WTC11 (cell line): ENCODE data around the gene INPP5A. TPM values are rescaled to one million over a fixed set of nuclear protein-coding genes. Genes with fewer than 3 reads are reported as not detected.

Experiments
- ATAC-seq: fragments of 200-7000 bp; cut with Tn5 transposase; 2 replicates; pipeline ENCODE4 v1.10.0; 2021; ENCODE audit warnings: mild to moderate bottlenecking, moderate library complexity
- CTCF ChIA-PET: fragments of 300-600 bp; sonication (Branson Sonifier 250); formaldehyde crosslinking; loops from one replicate; lab custom pipeline; 2021; ENCODE audit warnings: antibody characterized with exemption; lab: Charles Lee
- POLR2A ChIA-PET: fragments of 350-600 bp; sonication (Branson Sonifier 250); formaldehyde crosslinking; loops from one replicate; lab custom pipeline; 2021; ENCODE audit warnings: antibody characterized with exemption; lab: Charles Lee
- DNase-seq: peaks from one replicate; pipeline ENCODE4 v3.0.0; 2021; ENCODE audit warnings: low spot score
- H3K27ac Mint-ChIP-seq: 2 replicates; pipeline ENCODE4 v1.8.0; 2021; ENCODE audit warnings: mixed read lengths
- H3K27me3 Mint-ChIP-seq: 2 replicates; pipeline ENCODE4 v1.8.0; 2021; ENCODE audit warnings: low read depth, mild to moderate bottlenecking, moderate library complexity, mixed read lengths
- H3K36me3 Mint-ChIP-seq: 2 replicates; pipeline ENCODE4 v1.8.0; 2021; ENCODE audit warnings: mixed read lengths
- H3K4me1 Mint-ChIP-seq: 2 replicates; pipeline ENCODE4 v1.8.0; 2022; ENCODE audit warnings: mixed read lengths
- H3K4me3 Mint-ChIP-seq: 2 replicates; pipeline ENCODE4 v1.8.0; 2021; ENCODE audit warnings: mild to moderate bottlenecking, moderate library complexity, mixed read lengths
- H3K9me3 Mint-ChIP-seq: 2 replicates; pipeline ENCODE4 v1.8.0; 2021; ENCODE audit warnings: mixed read lengths
- ATF1 ChIP-seq: sonication (generic); formaldehyde crosslinking; IDR thresholded peaks from 2 replicates; pipeline ENCODE4 v1.8.1; 2023; ENCODE audit warnings: mild to moderate bottlenecking, moderate library complexity, missing genetic modification reagents
- ATF3 ChIP-seq: sonication (generic); formaldehyde crosslinking; conservative IDR thresholded peaks from 2 replicates; pipeline ENCODE4 v1.8.1; 2022; ENCODE audit warnings: mild to moderate bottlenecking, missing genetic modification reagents
- CBFB ChIP-seq: sonication (generic); formaldehyde crosslinking; IDR thresholded peaks from 2 replicates; pipeline ENCODE4 v1.8.1; 2022; ENCODE audit warnings: mild to moderate bottlenecking, low read depth, missing genetic modification reagents
- CREB1 ChIP-seq: sonication (generic); formaldehyde crosslinking; IDR thresholded peaks from 2 replicates; pipeline ENCODE4 v1.8.0; 2023; ENCODE audit warnings: mild to moderate bottlenecking, missing genetic modification reagents
- ETV6 ChIP-seq: sonication (generic); formaldehyde crosslinking; IDR thresholded peaks from 2 replicates; pipeline ENCODE4 v1.8.1; 2022; ENCODE audit warnings: mild to moderate bottlenecking, missing genetic modification reagents
- HMGA2 ChIP-seq: fragments of 250-450 bp; sonication (Bioruptor Pico); IDR thresholded peaks from 2 replicates; pipeline ENCODE4 v1.4.0; 2021; ENCODE audit warnings: mild to moderate bottlenecking, moderate library complexity
- NFE2L1 ChIP-seq: sonication (generic); formaldehyde crosslinking; IDR thresholded peaks from 2 replicates; pipeline ENCODE4 v1.8.1; 2023; ENCODE audit warnings: missing genetic modification reagents
- NR1H2 ChIP-seq: sonication (generic); formaldehyde crosslinking; IDR thresholded peaks from 2 replicates; pipeline ENCODE4 v1.9.0; 2021; ENCODE audit warnings: mild to moderate bottlenecking, moderate library complexity, missing genetic modification reagents
- RELA ChIP-seq: sonication (generic); formaldehyde crosslinking; IDR thresholded peaks from 2 replicates; pipeline ENCODE4 v1.8.1; 2022; ENCODE audit warnings: missing genetic modification reagents, mild to moderate bottlenecking, borderline replicate concordance
- SMAD4 ChIP-seq: sonication (generic); formaldehyde crosslinking; IDR thresholded peaks from 2 replicates; pipeline ENCODE4 v1.8.0; 2022; ENCODE audit warnings: mild to moderate bottlenecking, missing genetic modification reagents
- SP1 ChIP-seq: sonication (generic); formaldehyde crosslinking; conservative IDR thresholded peaks from 2 replicates; pipeline ENCODE4 v1.8.1; 2022; ENCODE audit warnings: missing genetic modification reagents
- ZNF671 ChIP-seq: fragments of 250-450 bp; sonication (Bioruptor Pico); IDR thresholded peaks from 2 replicates; pipeline ENCODE4 v1.8.0; 2021; ENCODE audit warnings: mild to moderate bottlenecking
- total RNA-seq: library from RNA; stranded (reverse); gene quantifications from 3 replicates; pipeline ENCODE4 v1.2.3, GENCODE V29; 2021
- TF ChIP-seq, protein P1 (sequence below): fragments of 250-450 bp; sonication (Bioruptor Pico); IDR thresholded peaks from 2 replicates; pipeline ENCODE4 v1.9.0; 2021; ENCODE audit warnings: mild to moderate bottlenecking
- TF ChIP-seq, protein P2 (sequence below): sonication (generic); formaldehyde crosslinking; IDR thresholded peaks from 2 replicates; pipeline ENCODE4 v1.8.0; 2023; ENCODE audit warnings: missing genetic modification reagents
- TF ChIP-seq, protein P3 (sequence below): sonication (generic); formaldehyde crosslinking; IDR thresholded peaks from 2 replicates; pipeline ENCODE4 v1.8.1; 2023; ENCODE audit warnings: mild to moderate bottlenecking, missing genetic modification reagents
- TF ChIP-seq, protein P4 (sequence below): fragments of 250-450 bp; sonication (Bioruptor Pico); IDR thresholded peaks from 2 replicates; pipeline ENCODE4 v2.1.2; 2022; ENCODE audit warnings: mild to moderate bottlenecking, moderate library complexity
- TF ChIP-seq, protein P5 (sequence below): sonication (generic); formaldehyde crosslinking; IDR thresholded peaks from 2 replicates; pipeline ENCODE4 v1.8.1; 2022; ENCODE audit warnings: mild to moderate bottlenecking, missing genetic modification reagents, moderate library complexity, borderline replicate concordance
- TF ChIP-seq, protein P6 (sequence below): sonication (generic); formaldehyde crosslinking; IDR thresholded peaks from 2 replicates; pipeline ENCODE4 v1.8.0; 2023; ENCODE audit warnings: missing genetic modification reagents, mild to moderate bottlenecking, borderline replicate concordance

The INPP5A gene
- total RNA-seq, 1 experiment from 2014 or later, result 22.1 TPM

GRCh38 chr10:132709471-132709951 lies 171.9 kb downstream of the INPP5A start:
- ChIA-PET POLR2A (no interaction called here), CTCF (no interaction called here)
- Mint-ChIP-seq H3K4me3 (no peak overlapping the region), H3K4me1 (peaks cover 11% of the 10 kb centered on the region), H3K36me3 (peaks cover 13% of the 10 kb centered on the region), H3K27ac (no peak overlapping the region), H3K27me3 (no peaks in the 10 kb centered on the region), H3K9me3 (peaks cover 27% of the 10 kb centered on the region)
- TF ChIP-seq, protein P1, sequence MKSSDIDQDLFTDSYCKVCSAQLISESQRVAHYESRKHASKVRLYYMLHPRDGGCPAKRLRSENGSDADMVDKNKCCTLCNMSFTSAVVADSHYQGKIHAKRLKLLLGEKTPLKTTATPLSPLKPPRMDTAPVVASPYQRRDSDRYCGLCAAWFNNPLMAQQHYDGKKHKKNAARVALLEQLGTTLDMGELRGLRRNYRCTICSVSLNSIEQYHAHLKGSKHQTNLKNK, result no peak
- TF ChIP-seq NFE2L1 (CRISPR knock-in tag) (no peak), SMAD4 (CRISPR knock-in tag) (no peak), ZNF671 (CRISPR knock-in tag) (no peak)
- TF ChIP-seq, protein P2, sequence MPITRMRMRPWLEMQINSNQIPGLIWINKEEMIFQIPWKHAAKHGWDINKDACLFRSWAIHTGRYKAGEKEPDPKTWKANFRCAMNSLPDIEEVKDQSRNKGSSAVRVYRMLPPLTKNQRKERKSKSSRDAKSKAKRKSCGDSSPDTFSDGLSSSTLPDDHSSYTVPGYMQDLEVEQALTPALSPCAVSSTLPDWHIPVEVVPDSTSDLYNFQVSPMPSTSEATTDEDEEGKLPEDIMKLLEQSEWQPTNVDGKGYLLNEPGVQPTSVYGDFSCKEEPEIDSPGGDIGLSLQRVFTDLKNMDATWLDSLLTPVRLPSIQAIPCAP (CRISPR knock-in tag), result no peak
- TF ChIP-seq, protein P3, sequence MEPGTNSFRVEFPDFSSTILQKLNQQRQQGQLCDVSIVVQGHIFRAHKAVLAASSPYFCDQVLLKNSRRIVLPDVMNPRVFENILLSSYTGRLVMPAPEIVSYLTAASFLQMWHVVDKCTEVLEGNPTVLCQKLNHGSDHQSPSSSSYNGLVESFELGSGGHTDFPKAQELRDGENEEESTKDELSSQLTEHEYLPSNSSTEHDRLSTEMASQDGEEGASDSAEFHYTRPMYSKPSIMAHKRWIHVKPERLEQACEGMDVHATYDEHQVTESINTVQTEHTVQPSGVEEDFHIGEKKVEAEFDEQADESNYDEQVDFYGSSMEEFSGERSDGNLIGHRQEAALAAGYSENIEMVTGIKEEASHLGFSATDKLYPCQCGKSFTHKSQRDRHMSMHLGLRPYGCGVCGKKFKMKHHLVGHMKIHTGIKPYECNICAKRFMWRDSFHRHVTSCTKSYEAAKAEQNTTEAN (CRISPR knock-in tag), result no peak
- ATAC-seq, result no peak
- no peak for DNase-seq

- no peak for ATAC-seq
- Mint-ChIP-seq H3K27ac (no peak overlapping the region), H3K36me3 (peaks cover 13% of the 10 kb centered on the region), H3K27me3 (no peaks in the 10 kb centered on the region), H3K9me3 (peaks cover 27% of the 10 kb centered on the region), H3K4me3 (no peak overlapping the region), H3K4me1 (peaks cover 16% of the 10 kb centered on the region)
- TF ChIP-seq RELA (CRISPR knock-in tag) (no peak), CBFB (CRISPR knock-in tag) (no peak), SP1 (CRISPR knock-in tag) (no peak)
- ChIA-PET POLR2A (no interaction called here), CTCF (no interaction called here)
- no peak for DNase-seq
Measured at GRCh38 chr10:132710036-132710686, 172.6 kb downstream of the INPP5A start.

- CTCF ChIA-PET, result no interaction called here
- H3K4me3 Mint-ChIP-seq, result no peak overlapping the region
- DNase-seq (no peak), ATAC-seq (no peak)
- POLR2A ChIA-PET, result no interaction called here
- no peak overlapping the region for H3K27ac Mint-ChIP-seq
- peaks cover 17% of the 10 kb centered on the region for H3K4me1 Mint-ChIP-seq
- H3K9me3 Mint-ChIP-seq, result peaks cover 19% of the 10 kb centered on the region
- no peaks in the 10 kb centered on the region for H3K27me3 Mint-ChIP-seq
- peaks cover 5% of the 10 kb centered on the region for H3K36me3 Mint-ChIP-seq
- TF ChIP-seq, protein P4, sequence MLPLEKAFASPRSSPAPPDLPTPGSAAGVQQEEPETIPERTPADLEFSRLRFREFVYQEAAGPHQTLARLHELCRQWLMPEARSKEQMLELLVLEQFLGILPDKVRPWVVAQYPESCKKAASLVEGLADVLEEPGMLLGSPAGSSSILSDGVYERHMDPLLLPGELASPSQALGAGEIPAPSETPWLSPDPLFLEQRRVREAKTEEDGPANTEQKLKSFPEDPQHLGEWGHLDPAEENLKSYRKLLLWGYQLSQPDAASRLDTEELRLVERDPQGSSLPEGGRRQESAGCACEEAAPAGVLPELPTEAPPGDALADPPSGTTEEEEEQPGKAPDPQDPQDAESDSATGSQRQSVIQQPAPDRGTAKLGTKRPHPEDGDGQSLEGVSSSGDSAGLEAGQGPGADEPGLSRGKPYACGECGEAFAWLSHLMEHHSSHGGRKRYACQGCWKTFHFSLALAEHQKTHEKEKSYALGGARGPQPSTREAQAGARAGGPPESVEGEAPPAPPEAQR (CRISPR knock-in tag), result no peak
- TF ChIP-seq RELA (CRISPR knock-in tag) (no peak), HMGA2 (CRISPR knock-in tag) (no peak), ETV6 (CRISPR knock-in tag) (no peak), ATF1 (CRISPR knock-in tag) (no peak), NR1H2 (no peak), ATF3 (no peak), CREB1 (no peak)
- TF ChIP-seq, protein P5, sequence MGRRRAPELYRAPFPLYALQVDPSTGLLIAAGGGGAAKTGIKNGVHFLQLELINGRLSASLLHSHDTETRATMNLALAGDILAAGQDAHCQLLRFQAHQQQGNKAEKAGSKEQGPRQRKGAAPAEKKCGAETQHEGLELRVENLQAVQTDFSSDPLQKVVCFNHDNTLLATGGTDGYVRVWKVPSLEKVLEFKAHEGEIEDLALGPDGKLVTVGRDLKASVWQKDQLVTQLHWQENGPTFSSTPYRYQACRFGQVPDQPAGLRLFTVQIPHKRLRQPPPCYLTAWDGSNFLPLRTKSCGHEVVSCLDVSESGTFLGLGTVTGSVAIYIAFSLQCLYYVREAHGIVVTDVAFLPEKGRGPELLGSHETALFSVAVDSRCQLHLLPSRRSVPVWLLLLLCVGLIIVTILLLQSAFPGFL (CRISPR knock-in tag), result no peak
- TF ChIP-seq, protein P6, sequence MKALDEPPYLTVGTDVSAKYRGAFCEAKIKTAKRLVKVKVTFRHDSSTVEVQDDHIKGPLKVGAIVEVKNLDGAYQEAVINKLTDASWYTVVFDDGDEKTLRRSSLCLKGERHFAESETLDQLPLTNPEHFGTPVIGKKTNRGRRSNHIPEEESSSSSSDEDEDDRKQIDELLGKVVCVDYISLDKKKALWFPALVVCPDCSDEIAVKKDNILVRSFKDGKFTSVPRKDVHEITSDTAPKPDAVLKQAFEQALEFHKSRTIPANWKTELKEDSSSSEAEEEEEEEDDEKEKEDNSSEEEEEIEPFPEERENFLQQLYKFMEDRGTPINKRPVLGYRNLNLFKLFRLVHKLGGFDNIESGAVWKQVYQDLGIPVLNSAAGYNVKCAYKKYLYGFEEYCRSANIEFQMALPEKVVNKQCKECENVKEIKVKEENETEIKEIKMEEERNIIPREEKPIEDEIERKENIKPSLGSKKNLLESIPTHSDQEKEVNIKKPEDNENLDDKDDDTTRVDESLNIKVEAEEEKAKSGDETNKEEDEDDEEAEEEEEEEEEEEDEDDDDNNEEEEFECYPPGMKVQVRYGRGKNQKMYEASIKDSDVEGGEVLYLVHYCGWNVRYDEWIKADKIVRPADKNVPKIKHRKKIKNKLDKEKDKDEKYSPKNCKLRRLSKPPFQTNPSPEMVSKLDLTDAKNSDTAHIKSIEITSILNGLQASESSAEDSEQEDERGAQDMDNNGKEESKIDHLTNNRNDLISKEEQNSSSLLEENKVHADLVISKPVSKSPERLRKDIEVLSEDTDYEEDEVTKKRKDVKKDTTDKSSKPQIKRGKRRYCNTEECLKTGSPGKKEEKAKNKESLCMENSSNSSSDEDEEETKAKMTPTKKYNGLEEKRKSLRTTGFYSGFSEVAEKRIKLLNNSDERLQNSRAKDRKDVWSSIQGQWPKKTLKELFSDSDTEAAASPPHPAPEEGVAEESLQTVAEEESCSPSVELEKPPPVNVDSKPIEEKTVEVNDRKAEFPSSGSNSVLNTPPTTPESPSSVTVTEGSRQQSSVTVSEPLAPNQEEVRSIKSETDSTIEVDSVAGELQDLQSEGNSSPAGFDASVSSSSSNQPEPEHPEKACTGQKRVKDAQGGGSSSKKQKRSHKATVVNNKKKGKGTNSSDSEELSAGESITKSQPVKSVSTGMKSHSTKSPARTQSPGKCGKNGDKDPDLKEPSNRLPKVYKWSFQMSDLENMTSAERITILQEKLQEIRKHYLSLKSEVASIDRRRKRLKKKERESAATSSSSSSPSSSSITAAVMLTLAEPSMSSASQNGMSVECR, result no peak
- TF ChIP-seq, protein P1, result no peak
Measured at GRCh38 chr10:132710746-132711612, 173.4 kb downstream of the INPP5A start.
